Liver (tissue), 9 donors: Measurements from ENCODE around the gene SHFL. TPM values are rescaled to one million over a fixed set of nuclear protein-coding genes. Genes with fewer than 3 reads are reported as not detected.
A peak's percentile ranks its signal among the peaks of the same experiment; 100 is the strongest.

Source experiments
- DNase-seq: peaks from one replicate; pipeline ENCODE4 v3.0.0-alpha.2; 2017; ENCODE audit warnings: low spot score
- H3K27ac ChIP-seq, 2 donors: one replicate each; pipeline ENCODE4 v1.7.0; 2013; ENCODE audit warnings: inconsistent platforms in 2 of 2, low read length in 2 of 2, control low read depth in 1 of 2, low read depth in 1 of 2, mild to moderate bottlenecking in 1 of 2
- H3K27me3 ChIP-seq, 4 donors: one replicate each; pipeline versions ENCODE4 v1.6.1 to v1.7.0; 2013; ENCODE audit warnings: low read length in 3 of 4, inconsistent platforms in 1 of 4, mild to moderate bottlenecking in 1 of 4, moderate library complexity in 1 of 4; ENCODE audit not compliant: control insufficient read depth in 4 of 4, insufficient read depth in 4 of 4
- H3K36me3 ChIP-seq, 4 donors: one replicate each; pipeline versions ENCODE4 v1.6.1 to v1.7.0; 2013; ENCODE audit warnings: low read length in 3 of 4, mild to moderate bottlenecking in 3 of 4, low read depth in 1 of 4, moderate library complexity in 1 of 4; ENCODE audit not compliant: control insufficient read depth in 4 of 4, insufficient read depth in 3 of 4
- H3K4me1 ChIP-seq, 4 donors: one replicate each; pipeline versions ENCODE4 v1.6.1 to v1.7.0; 2013; ENCODE audit warnings: low read length in 3 of 4, mild to moderate bottlenecking in 3 of 4, moderate library complexity in 1 of 4; ENCODE audit not compliant: control insufficient read depth in 4 of 4, insufficient read depth in 4 of 4
- H3K4me3 ChIP-seq, 3 donors: one replicate each; pipeline versions ENCODE4 v1.6.1 to v1.7.0; 2013; ENCODE audit warnings: low read length in 3 of 3, control low read depth in 1 of 3, low read depth in 1 of 3, mild to moderate bottlenecking in 1 of 3
- H3K9ac ChIP-seq, 2 donors: one replicate each; pipeline ENCODE4 v1.7.0; 2013; ENCODE audit warnings: low read length in 2 of 2, mild to moderate bottlenecking in 2 of 2, moderate library complexity in 2 of 2, control low read depth in 1 of 2, low read depth in 1 of 2
- H3K9me3 ChIP-seq, 4 donors: one replicate each; pipeline versions ENCODE4 v1.6.1 to v1.7.0; 2013; ENCODE audit warnings: low read length in 3 of 4; ENCODE audit not compliant: control insufficient read depth in 4 of 4
- ATF3 ChIP-seq: IDR thresholded peaks from 2 replicates; pipeline ENCODE4 v1.6.1; 2016; ENCODE audit warnings: antibody characterized with exemption
- CTCF ChIP-seq: fragments of 150-350 bp; IDR thresholded peaks from 2 replicates; pipeline ENCODE4 v1.5.1; 2017; ENCODE audit warnings: improper control_type of control experiment, low read depth, low read length; ENCODE audit not compliant: missing input control
- EGR1 ChIP-seq, 2 donors: IDR thresholded peaks; 2 replicates each; pipeline ENCODE4 v1.6.1; 2016 to 2018; ENCODE audit warnings: antibody characterized with exemption in 2 of 2, low read depth in 2 of 2
- FOXA1 ChIP-seq: IDR thresholded peaks from 2 replicates; pipeline ENCODE4 v1.6.1; 2016; ENCODE audit warnings: antibody characterized with exemption
- FOXA2 ChIP-seq: IDR thresholded peaks from 2 replicates; pipeline ENCODE4 v1.6.1; 2016; ENCODE audit warnings: antibody characterized with exemption
- GABPA ChIP-seq, 2 donors: IDR thresholded peaks in 1 of 2; conservative IDR thresholded peaks in 1 of 2; 2 replicates each; pipeline ENCODE4 v1.6.1; 2016; ENCODE audit warnings: antibody characterized with exemption in 2 of 2, mild to moderate bottlenecking in 1 of 2, moderate library complexity in 1 of 2
- HNF4A ChIP-seq, 2 donors: conservative IDR thresholded peaks; 2 replicates each; pipeline ENCODE4 v1.6.1; 2016; ENCODE audit warnings: antibody characterized with exemption in 2 of 2, mild to moderate bottlenecking in 2 of 2
- HNF4G ChIP-seq: IDR thresholded peaks from 2 replicates; pipeline ENCODE4 v1.6.1; 2016; ENCODE audit warnings: antibody characterized with exemption
- JUND ChIP-seq, 2 donors: IDR thresholded peaks; 2 replicates each; pipeline ENCODE4 v1.6.1; 2016; ENCODE audit warnings: antibody characterized with exemption in 2 of 2
- MAX ChIP-seq: IDR thresholded peaks from 2 replicates; pipeline ENCODE4 v1.6.1; 2016; ENCODE audit warnings: antibody characterized with exemption
- NR2F2 ChIP-seq: IDR thresholded peaks from 2 replicates; pipeline ENCODE4 v1.6.1; 2016; ENCODE audit warnings: antibody characterized with exemption
- RAD21 ChIP-seq, 2 donors: IDR thresholded peaks; 2 replicates each; pipeline ENCODE4 v1.6.1; 2016; ENCODE audit warnings: antibody characterized with exemption in 2 of 2, mild to moderate bottlenecking in 2 of 2
- REST ChIP-seq: IDR thresholded peaks from 2 replicates; pipeline ENCODE4 v1.6.1; 2016; ENCODE audit warnings: antibody characterized with exemption, mild to moderate bottlenecking
- RXRA ChIP-seq, 2 donors: IDR thresholded peaks; 2 replicates each; pipeline ENCODE4 v1.6.1; 2017 to 2018; ENCODE audit warnings: antibody characterized with exemption in 2 of 2, mild to moderate bottlenecking in 1 of 2
- SP1 ChIP-seq: IDR thresholded peaks from 2 replicates; pipeline ENCODE4 v1.6.1; 2018; ENCODE audit warnings: antibody characterized with exemption, mild to moderate bottlenecking
- TAF1 ChIP-seq: conservative IDR thresholded peaks from 2 replicates; pipeline ENCODE4 v1.6.1; 2016; ENCODE audit warnings: antibody characterized with exemption, mild to moderate bottlenecking
- YY1 ChIP-seq: IDR thresholded peaks from 2 replicates; pipeline ENCODE4 v1.6.1; 2016; ENCODE audit warnings: antibody characterized with exemption, mild to moderate bottlenecking
- ZBTB33 ChIP-seq: IDR thresholded peaks from 2 replicates; pipeline ENCODE4 v1.6.1; 2016; ENCODE audit warnings: antibody characterized with exemption
- WGBS: extraction: QIAGEN DNeasy Blood & Tissue Kit; methylation state at CpG from one replicate; pipeline ENCODE4 v1.1.7; 2013; 5-methylcytosine and 5-hydroxymethylcytosine counted together
- polyA plus RNA-seq, 2 donors: library from polyadenylated mRNA; stranded (reverse) in 1 of 2; unstranded in 1 of 2; fragments of 200-250 nt in 1 of 2; fragments of >200 nt in 1 of 2; fragmentation: Nextera tagmentation in 1 of 2; extraction: Ambion mirVana in 1 of 2; gene quantifications; one replicate each; pipeline versions ENCODE4 v1.2.1 to v1.2.3, GENCODE V29; 2013 to 2015
- total RNA-seq, 2 donors: library from RNA; depleted of rRNA; stranded (reverse); fragments of >200 nt; gene quantifications; one replicate each; pipeline ENCODE4 v1.2.3, GENCODE V29; 2014
- donor health status: healthy.
- donor health status: healthy.
- donor health status: healthy.
- donor health status: healthy.
- donor health status: healthy.

The SHFL gene
- total and polyA plus RNA-seq, 4 donors: 13.1 to 104 (median 84.7) TPM

- no peak for TF ChIP-seq CTCF
- no peak for TF ChIP-seq REST
- TF ChIP-seq FOXA1: no peak
- peak; percentile 96 for TF ChIP-seq HNF4G
- TF ChIP-seq TAF1: no peak
- peak; percentile 100 for TF ChIP-seq NR2F2
- TF ChIP-seq FOXA2: no peak
- peak; percentile 69 for TF ChIP-seq MAX
- peak; percentile 96 to 97 for TF ChIP-seq RXRA (IDR thresholded peaks at IDR 0.05)
- peak; percentile 83 for TF ChIP-seq SP1
- TF ChIP-seq GABPA (IDR thresholded peaks at IDR 0.05 in 1 of 2, conservative IDR thresholded peaks at IDR 0.05 in 1 of 2): peak in 1 of 2 donors; percentile 29
- TF ChIP-seq EGR1 (IDR thresholded peaks at IDR 0.05; ENCODE audit: low read depth in 2 of 2): no peak
- TF ChIP-seq YY1: no peak
- no peak for TF ChIP-seq ATF3
- TF ChIP-seq JUND (IDR thresholded peaks at IDR 0.05): peak; percentile 18 to 61
- peak in 1 of 2 donors; percentile 20 for TF ChIP-seq RAD21 (IDR thresholded peaks at IDR 0.05)
- TF ChIP-seq HNF4A (conservative IDR thresholded peaks at IDR 0.05): peak; percentile 98 to 99
- peak; percentile 32 for TF ChIP-seq ZBTB33
- peaks cover 19 to 66% (median 50%) of the 10 kb centered on the region in 4 donors for H3K4me1 ChIP-seq
- no peak overlapping the region for H3K9ac ChIP-seq
- H3K27ac ChIP-seq: peak overlapping the region; percentile 51 to 82
- WGBS: 47% methylated on average over 15 of the region's 15 CpGs
- H3K9me3 ChIP-seq: no peaks in the 10 kb centered on the region
- H3K27me3 ChIP-seq: no peaks in the 10 kb centered on the region
- DNase-seq: no peak
- H3K4me3 ChIP-seq: peak overlapping the region in 1 of 3 donors; percentile 4
- H3K36me3 ChIP-seq: peaks cover 14 to 33% (median 25%) of the 10 kb centered on the region in 4 donors
Measured at GRCh38 chr19:10089801-10090375, 3.8 kb downstream of the SHFL start.
